H1 (cell line): Measurements from ENCODE around the gene WDFY3. TPM values are rescaled to one million over a fixed set of nuclear protein-coding genes. Genes with fewer than 3 reads are reported as not detected.

Experiments
- CTCF ChIA-PET: fragments of 300-600 bp; sonication (Branson Sonifier 250); formaldehyde crosslinking; loops from one replicate; lab custom pipeline; 2021; ENCODE audit not compliant: partially characterized antibody; lab: Charles Lee
- POLR2A ChIA-PET: fragments of 300-600 bp; sonication (Branson Sonifier 250); formaldehyde crosslinking; loops from one replicate; lab custom pipeline; 2021; ENCODE audit warnings: inconsistent platforms; ENCODE audit not compliant: partially characterized antibody; lab: Charles Lee
- DNase-seq, 2 experiments: peaks; one replicate each; pipeline versions ENCODE4 v3.0.0 to v3.0.0-alpha.2; 2010 to 2022; ENCODE audit warnings: low spot score in 2 of 2, low read depth in 1 of 2, mixed read lengths in 1 of 2
- FAIRE-seq: peaks from 2 replicates; lab custom pipeline; 2011; peaks lifted over from hg19 to GRCh38; lab: Jason Lieb, UNC
- H2AFZ ChIP-seq: 2 replicates; pipeline ENCODE4 v1.8.1; 2012; ENCODE audit warnings: low read length, inconsistent platforms
- H2AK5ac ChIP-seq: 2 replicates; pipeline ENCODE4 v1.6.1; 2013; ENCODE audit warnings: low read depth, low read length
- H2BK120ac ChIP-seq: replicated peaks from 2 replicates; pipeline ENCODE3; 2013; ENCODE audit warnings: low read depth, low read length, inconsistent platforms
- H2BK12ac ChIP-seq: 2 replicates; pipeline ENCODE4 v1.6.1; 2013; ENCODE audit warnings: low read depth, low read length
- H2BK15ac ChIP-seq: 2 replicates; pipeline ENCODE4 v1.6.1; 2013; ENCODE audit warnings: low read length
- H2BK20ac ChIP-seq: 2 replicates; pipeline ENCODE4 v1.6.1; 2013; ENCODE audit warnings: low read length
- H2BK5ac ChIP-seq: 2 replicates; pipeline ENCODE4 v1.6.1; 2013; ENCODE audit warnings: low read depth, low read length
- H3K14ac ChIP-seq: 2 replicates; pipeline ENCODE4 v1.6.1; 2013; ENCODE audit warnings: inconsistent platforms; ENCODE audit not compliant: insufficient read length
- H3K18ac ChIP-seq: 2 replicates; pipeline ENCODE4 v1.6.1; 2013; ENCODE audit warnings: low read length; ENCODE audit errors: extremely low read depth
- H3K23ac ChIP-seq: 2 replicates; pipeline ENCODE4 v1.6.1; 2013; ENCODE audit warnings: inconsistent platforms; ENCODE audit not compliant: insufficient read length
- H3K23me2 ChIP-seq: 2 replicates; pipeline ENCODE4 v1.6.1; 2013; ENCODE audit warnings: low read depth, low read length
- H3K27ac ChIP-seq: 2 replicates; pipeline ENCODE4 v1.6.1; 2011; ENCODE audit warnings: low read depth, low read length, inconsistent platforms
- H3K27me3 ChIP-seq, 4 experiments: replicated peaks in 1 of 4; 1 replicate in 1 of 4; 2 replicates in 3 of 4; pipeline versions ENCODE4 v1.6.1 to v1.8.1; 2011 to 2013; ENCODE audit warnings: low read length in 3 of 4, mild to moderate bottlenecking in 3 of 4, inconsistent platforms in 2 of 4, mixed read lengths in 2 of 4, moderate library complexity in 1 of 4; ENCODE audit not compliant: control insufficient read depth in 3 of 4, insufficient read depth in 3 of 4; ENCODE audit errors: extremely low read depth in 1 of 4
- H3K36me3 ChIP-seq, 4 experiments: 2 replicates each; pipeline versions ENCODE4 v1.6.1 to v1.8.1; 2011 to 2013; ENCODE audit warnings: mild to moderate bottlenecking in 4 of 4, low read length in 3 of 4, moderate library complexity in 2 of 4, control low read depth in 1 of 4, inconsistent platforms in 1 of 4; ENCODE audit not compliant: insufficient read depth in 4 of 4, control insufficient read depth in 2 of 4
- H3K4ac ChIP-seq: replicated peaks from 2 replicates; pipeline ENCODE3; 2013; ENCODE audit warnings: low read length, low read depth, mixed read lengths, inconsistent platforms; ENCODE audit not compliant: insufficient read length
- H3K4me1 ChIP-seq, 4 experiments: replicated peaks in 1 of 4; 1 replicate in 1 of 4; 2 replicates in 3 of 4; pipeline versions ENCODE4 v1.6.1 to v1.8.1; 2011 to 2013; ENCODE audit warnings: low read length in 3 of 4, inconsistent platforms in 2 of 4, mixed read lengths in 1 of 4; ENCODE audit not compliant: insufficient read depth in 4 of 4, control insufficient read depth in 3 of 4
- H3K4me2 ChIP-seq, 2 experiments: 2 replicates each; pipeline versions ENCODE4 v1.6.1 to v1.8.1; 2011 to 2013; ENCODE audit warnings: low read depth in 2 of 2, low read length in 2 of 2, control low read depth in 1 of 2, inconsistent platforms in 1 of 2, mild to moderate bottlenecking in 1 of 2; ENCODE audit not compliant: insufficient read depth in 1 of 2
- H3K4me3 ChIP-seq, 4 experiments: fragments of 200-600, 300-600 bp in 1 of 4; sonication (generic), shearing (Covaris generic), sonication (Bioruptor Twin) in 1 of 4; 2 replicates each; pipeline versions ENCODE4 v1.5.1 to v1.8.1; 2011 to 2016; ENCODE audit warnings: low read length in 4 of 4, low read depth in 3 of 4, control low read depth in 2 of 4, inconsistent platforms in 2 of 4, mild to moderate bottlenecking in 2 of 4, mixed read lengths in 1 of 4, moderate library complexity in 1 of 4; ENCODE audit not compliant: insufficient read depth in 2 of 4; ENCODE audit errors: extremely low read depth in 1 of 4
- H3K56ac ChIP-seq: replicated peaks from 2 replicates; pipeline ENCODE3; 2013; ENCODE audit warnings: low read depth, mild to moderate bottlenecking, mixed read lengths, low read length, inconsistent platforms; ENCODE audit not compliant: insufficient read length
- H3K79me1 ChIP-seq: 2 replicates; pipeline ENCODE4 v1.6.1; 2013; ENCODE audit warnings: low read depth, low read length, control low read depth
- H3K79me2 ChIP-seq, 2 experiments: 2 replicates each; pipeline versions ENCODE4 v1.6.1 to v1.8.1; 2012 to 2013; ENCODE audit warnings: low read length in 2 of 2, mild to moderate bottlenecking in 2 of 2, inconsistent platforms in 1 of 2; ENCODE audit not compliant: insufficient read depth in 2 of 2, control insufficient read depth in 1 of 2
- H3K9ac ChIP-seq, 4 experiments: replicated peaks in 1 of 4; 1 replicate in 1 of 4; 2 replicates in 3 of 4; pipeline versions ENCODE4 v1.6.1 to v1.8.1; 2011 to 2013; ENCODE audit warnings: low read depth in 3 of 4, low read length in 3 of 4, control low read depth in 2 of 4, mild to moderate bottlenecking in 2 of 4, moderate library complexity in 2 of 4, inconsistent platforms in 1 of 4; ENCODE audit errors: extremely low read depth in 1 of 4
- H3K9me3 ChIP-seq, 2 experiments: 2 replicates each; pipeline versions ENCODE4 v1.6.1 to v1.8.1; 2012 to 2013; ENCODE audit warnings: mild to moderate bottlenecking in 2 of 2, moderate library complexity in 2 of 2, control low read depth in 1 of 2, inconsistent platforms in 1 of 2, low read depth in 1 of 2, low read length in 1 of 2, mixed read lengths in 1 of 2; ENCODE audit not compliant: insufficient read depth in 2 of 2
- H4K20me1 ChIP-seq, 2 experiments: replicated peaks in 1 of 2; 2 replicates each; pipeline versions ENCODE3 to v1.8.1; 2011 to 2013; ENCODE audit warnings: inconsistent platforms in 2 of 2, low read length in 2 of 2, mild to moderate bottlenecking in 1 of 2; ENCODE audit not compliant: insufficient read depth in 2 of 2, control insufficient read depth in 1 of 2
- H4K5ac ChIP-seq: 2 replicates; pipeline ENCODE4 v1.6.1; 2013; ENCODE audit warnings: low read length, low read depth, mixed read lengths, inconsistent platforms; ENCODE audit not compliant: insufficient read length
- H4K8ac ChIP-seq: 2 replicates; pipeline ENCODE4 v1.8.0; 2013; ENCODE audit warnings: mild to moderate bottlenecking, moderate library complexity, low read length, inconsistent platforms; ENCODE audit not compliant: insufficient read depth; ENCODE audit errors: extremely low read depth
- H4K91ac ChIP-seq: replicated peaks from 2 replicates; pipeline ENCODE3; 2013; ENCODE audit warnings: low read length, mixed read lengths, inconsistent platforms; ENCODE audit not compliant: insufficient read length
- ATF2 ChIP-seq: IDR thresholded peaks from 2 replicates; pipeline ENCODE4 v1.6.1; 2012; ENCODE audit warnings: low read length, inconsistent platforms
- CBX5 ChIP-seq: fragments of 300-800, 300-1000 bp; sonication (generic); IDR thresholded peaks from 2 replicates; pipeline ENCODE4 v1.7.1; 2016; ENCODE audit warnings: antibody characterized with exemption, low read length, low read depth
- CEBPB ChIP-seq: IDR thresholded peaks from 2 replicates; pipeline ENCODE4 v1.6.1; 2012; ENCODE audit warnings: low read depth, low read length
- CHD2 ChIP-seq: IDR thresholded peaks from 2 replicates; pipeline ENCODE4 v1.6.1; 2012; ENCODE audit warnings: low read length, improper control_type of control experiment
- EGR1 ChIP-seq: IDR thresholded peaks from 2 replicates; pipeline ENCODE4 v1.6.1; 2011; ENCODE audit warnings: low read depth, low read length, borderline replicate concordance
- EZH2 ChIP-seq: fragments of 200-600 bp; sonication (generic); IDR thresholded peaks from 2 replicates; pipeline ENCODE4 v1.7.1; 2012; ENCODE audit warnings: low read depth, mild to moderate bottlenecking, moderate library complexity, low read length, inconsistent platforms; ENCODE audit not compliant: severe bottlenecking
- KDM1A ChIP-seq: fragments of 200-600, 300-600 bp; sonication (generic); IDR thresholded peaks from 2 replicates; pipeline ENCODE4 v1.7.1; 2016; ENCODE audit warnings: mild to moderate bottlenecking, low read length, borderline replicate concordance
- NRF1 ChIP-seq: IDR thresholded peaks from 2 replicates; pipeline ENCODE4 v1.6.1; 2011; ENCODE audit warnings: mild to moderate bottlenecking, low read depth, low read length, improper control_type of control experiment
- POLR2A ChIP-seq, 2 experiments: IDR thresholded peaks; 1 replicate in 1 of 2; 2 replicates in 1 of 2; pipeline ENCODE4 v1.6.1; 2011; ENCODE audit warnings: low read depth in 2 of 2, low read length in 2 of 2, mild to moderate bottlenecking in 2 of 2; ENCODE audit errors: control extremely low read depth in 1 of 2
- POLR2AphosphoS5 ChIP-seq: IDR thresholded peaks from 2 replicates; pipeline ENCODE4 v1.6.1; 2011; ENCODE audit warnings: low read depth, low read length
- RFX5 ChIP-seq: IDR thresholded peaks from 2 replicates; pipeline ENCODE4 v1.6.1; 2011; ENCODE audit warnings: low read depth, low read length, improper control_type of control experiment, borderline replicate concordance
- SP2 ChIP-seq: IDR thresholded peaks from 2 replicates; pipeline ENCODE4 v1.6.1; 2012; ENCODE audit warnings: mild to moderate bottlenecking, low read length, inconsistent platforms
- TBP ChIP-seq: IDR thresholded peaks from 2 replicates; pipeline ENCODE4 v1.6.1; 2011; ENCODE audit warnings: low read depth, low read length, improper control_type of control experiment
- TCF12 ChIP-seq: IDR thresholded peaks from 2 replicates; pipeline ENCODE4 v1.6.1; 2011; ENCODE audit warnings: low read depth, mild to moderate bottlenecking, low read length
- TEAD4 ChIP-seq: IDR thresholded peaks from 2 replicates; pipeline ENCODE4 v1.6.1; 2012; ENCODE audit warnings: low read depth, low read length, inconsistent platforms, mixed read lengths
- WGBS, 2 experiments: shearing (Covaris generic) in 1 of 2; methylation state at CpG; one replicate each; pipeline versions ENCODE4 v1.1.6 to v1.1.7; 2013 to 2015; ENCODE audit warnings: low lambda C conversion rate in 2 of 2, mixed read lengths in 2 of 2, inconsistent platforms in 1 of 2, low coverage in 1 of 2, missing lambda C conversion rate in 1 of 2; ENCODE audit not compliant: insufficient replicate concordance in 2 of 2, insufficient coverage in 1 of 2, insufficient read length in 1 of 2; ENCODE audit errors: extremely low coverage in 1 of 2, missing lambda C conversion rate in 1 of 2; 5-methylcytosine and 5-hydroxymethylcytosine counted together
- polyA plus RNA-seq, 7 experiments: library from polyadenylated mRNA; depleted of rRNA in 3 of 7; stranded (reverse) in 5 of 7; unstranded in 2 of 7; fragments of >200 nt in 5 of 7; fragments of 200-250 nt in 2 of 7; gene quantifications; 1 replicate in 5 of 7; 2 replicates in 1 of 7; 4 replicates in 1 of 7; pipeline versions ENCODE4 v1.2.1 to v1.2.3, GENCODE V29; 2011 to 2013; ENCODE audit warnings: missing spikeins in 2 of 7, mixed read lengths in 2 of 7
- total RNA-seq: library from RNA; stranded (reverse); fragmentation: NEBNext Ultra II Directional; extraction: Animal tissue kit (Norgen Biotek cat#: 25700); gene quantifications from 2 replicates; pipeline ENCODE4 v1.2.1, GENCODE V29; 2021

The WDFY3 gene
- total and polyA plus RNA-seq, 2 of the 8 experiments (the other 6 are each of a cell fraction or from before 2014, with no cell fraction given) = 25.6 to 62.4 TPM

GRCh38 chr4:84913176-84913575 lies 53.3 kb downstream of the WDFY3 start:
- H3K4me3 ChIP-seq = no peak overlapping the region
- H3K79me2 ChIP-seq = peaks cover 0 to 48% of the 10 kb centered on the region in 2 experiments; a peak in 2 of 4 replicates
- H3K4me1 ChIP-seq = peaks cover 0 to 7% (median 2%) of the 10 kb centered on the region in 4 experiments; a peak in 2 of 7 replicates
- H2BK120ac ChIP-seq = no peak overlapping the region
- no peaks in the 10 kb centered on the region; a peak in 1 of 8 replicates for H3K36me3 ChIP-seq
- H3K4me2 ChIP-seq = no peak overlapping the region
- no peaks in the 10 kb centered on the region for H3K9me3 ChIP-seq
- no peak overlapping the region for H4K91ac ChIP-seq
- no peaks in the 10 kb centered on the region; the same call in 1 of the 2 replicates for H3K79me1 ChIP-seq
- no peak overlapping the region for H3K4ac ChIP-seq
- H2BK20ac ChIP-seq = no peak overlapping the region
- H3K14ac ChIP-seq = no peak overlapping the region
- H2BK15ac ChIP-seq = no peak overlapping the region
- no peak overlapping the region for H2BK12ac ChIP-seq
- no peaks in the 10 kb centered on the region for H4K20me1 ChIP-seq
- H3K9ac ChIP-seq = no peak overlapping the region
- H3K27me3 ChIP-seq = no peaks in the 10 kb centered on the region
- DNase-seq (no peak), FAIRE-seq (no peak)
- no peak overlapping the region for H3K23ac ChIP-seq
- CTCF ChIA-PET = interaction anchor here (0.9 kb wide), 1 partner anchor 11 kb away, joined by 4 read pairs; no protein-coding TSS in a partner anchor
- no peak overlapping the region for H3K18ac ChIP-seq
- no peak overlapping the region for H4K8ac ChIP-seq
- H2AFZ ChIP-seq = no peak overlapping the region
- WGBS, 2 experiments = 90% methylated on average over 3 of the region's 3 CpGs; no CpG with 5 or more reads in 1 of the 2 experiments
- H2BK5ac ChIP-seq = no peak overlapping the region
- H2AK5ac ChIP-seq = no peak overlapping the region
- no peak overlapping the region for H4K5ac ChIP-seq
- H3K56ac ChIP-seq = no peak overlapping the region
- POLR2A ChIA-PET = no interaction called here
- no peak overlapping the region for H3K27ac ChIP-seq
- no peaks in the 10 kb centered on the region for H3K23me2 ChIP-seq
- TF ChIP-seq EGR1 (no peak), TEAD4 (no peak), EZH2 (no peak), POLR2AphosphoS5 (no peak), CBX5 (no peak), POLR2A (IDR thresholded peaks at IDR 0.05; ENCODE audit: control extremely low read depth in 1 of 2, low read depth in 2 of 2, low read length in 2 of 2) (no peak), ATF2 (no peak), CHD2 (no peak), TBP (no peak), KDM1A (no peak), TCF12 (no peak), SP2 (no peak), NRF1 (no peak), CEBPB (no peak), RFX5 (no peak)
